K562 (cell line): ENCODE data around the gene TRIM47. TPM values are rescaled to one million over a fixed set of nuclear protein-coding genes. Genes with fewer than 3 reads are reported as not detected.
A peak's percentile ranks its signal among the peaks of the same experiment; 100 is the strongest.

Experiments used
- ARID2 ChIP-seq: fragments of 450-650 bp; IDR thresholded peaks from 2 replicates; pipeline ENCODE4 v1.6.1; 2017; ENCODE audit warnings: antibody characterized with exemption, mild to moderate bottlenecking
- CREB1 ChIP-seq, 2 experiments: sonication (generic) in 1 of 2; formaldehyde crosslinking in 1 of 2; IDR thresholded peaks; 2 replicates each; pipeline versions ENCODE4 v1.6.1 to v1.8.0; 2012 to 2022; ENCODE audit warnings: inconsistent platforms in 1 of 2, mild to moderate bottlenecking in 1 of 2, missing genetic modification reagents in 1 of 2, moderate library complexity in 1 of 2
- E2F3 ChIP-seq: fragments of 250-450 bp; sonication (Bioruptor Pico); IDR thresholded peaks from 2 replicates; pipeline ENCODE4 v1.4.0; 2020; ENCODE audit warnings: mild to moderate bottlenecking
- HDAC3 ChIP-seq: fragments of 450-650 bp; IDR thresholded peaks from 2 replicates; pipeline ENCODE4 v1.6.1; 2018; ENCODE audit warnings: borderline replicate concordance, mild to moderate bottlenecking, moderate library complexity; ENCODE audit not compliant: partially characterized antibody
- PCBP1 ChIP-seq: fragments of 200-400 bp; formaldehyde crosslinking; IDR thresholded peaks from 2 replicates; pipeline ENCODE4 v1.6.1; 2018; ENCODE audit warnings: mild to moderate bottlenecking, low read depth, low read length; ENCODE audit not compliant: poor library complexity, severe bottlenecking
- POLR2G ChIP-seq: fragments of 200-400 bp; formaldehyde crosslinking; IDR thresholded peaks from 2 replicates; pipeline ENCODE4 v1.6.1; 2017; ENCODE audit warnings: low read depth, mild to moderate bottlenecking, antibody characterized with exemption, low read length, moderate library complexity
- PTBP1 ChIP-seq: fragments of 200-400 bp; formaldehyde crosslinking; IDR thresholded peaks from 2 replicates; pipeline ENCODE4 v1.6.1; 2017; ENCODE audit warnings: low read depth, low read length
- PTTG1 ChIP-seq: fragments of 450-650 bp; IDR thresholded peaks from 2 replicates; pipeline ENCODE4 v1.6.1; 2016; ENCODE audit warnings: low read depth, mild to moderate bottlenecking, missing genetic modification characterization, missing compliant biosample characterization
- RUNX1 ChIP-seq: sonication (generic); IDR thresholded peaks from 2 replicates; pipeline ENCODE4 v1.6.1; 2016; ENCODE audit warnings: antibody characterized with exemption, low read depth
- ZFP1 ChIP-seq: fragments of 450-650 bp; formaldehyde crosslinking; IDR thresholded peaks from 2 replicates; pipeline ENCODE4 v1.4.0; 2020; ENCODE audit warnings: mild to moderate bottlenecking, mixed read lengths
- polyA plus RNA-seq, 8 experiments: library from polyadenylated mRNA; depleted of rRNA in 4 of 8; stranded (reverse) in 5 of 8; unstranded in 3 of 8; fragments of >200 nt; fragmentation: Nextera tagmentation in 2 of 8; fragmentation: Illumina TruSeq in 1 of 8; extraction: Ambion mirVana in 2 of 8; extraction: Trizol in 1 of 8; gene quantifications; 2 replicates each; pipeline versions ENCODE4 v1.2.1 to v1.2.3, GENCODE V29; 2011 to 2014; ENCODE audit warnings: inconsistent platforms in 1 of 8, missing spikeins in 1 of 8
- total RNA-seq, 7 experiments: library from RNA; depleted of rRNA in 6 of 7; stranded (reverse); fragments of >200 nt in 6 of 7; fragmentation: Illumina TruSeq in 2 of 7; extraction: Trizol in 2 of 7; gene quantifications; 2 replicates each; pipeline versions ENCODE4 v1.2.1 to v1.2.3, GENCODE V29; 2011 to 2021; ENCODE audit warnings: low replicate concordance in 1 of 7
- TF ChIP-seq, protein P1 (sequence below): fragments of 450-650 bp; conservative IDR thresholded peaks from 2 replicates; pipeline ENCODE4 v1.6.1; 2016; ENCODE audit warnings: missing genetic modification characterization, low read depth, mild to moderate bottlenecking, missing compliant biosample characterization, moderate library complexity
- TF ChIP-seq, protein P2 (sequence below), 2 experiments: fragments of 150-350 bp in 1 of 2; IDR thresholded peaks; 2 replicates each; pipeline ENCODE4 v1.6.1; 2012 to 2016; ENCODE audit warnings: low read depth in 2 of 2, low read length in 2 of 2, mild to moderate bottlenecking in 1 of 2, moderate library complexity in 1 of 2
- TF ChIP-seq, protein P3 (sequence below): sonication (generic); formaldehyde crosslinking; IDR thresholded peaks from 2 replicates; pipeline ENCODE4 v1.9.0; 2022; ENCODE audit warnings: mild to moderate bottlenecking, missing genetic modification reagents
- TF ChIP-seq, protein P4 (sequence below): sonication (generic); formaldehyde crosslinking; IDR thresholded peaks from 2 replicates; pipeline ENCODE4 v1.8.0; 2022; ENCODE audit warnings: mild to moderate bottlenecking, missing genetic modification reagents
- TF ChIP-seq, protein P5 (sequence below), 2 experiments: IDR thresholded peaks; 2 replicates each; pipeline ENCODE4 v1.6.1; 2011; ENCODE audit warnings: borderline replicate concordance in 1 of 2, control low read depth in 1 of 2, low read depth in 1 of 2, low read length in 1 of 2, mild to moderate bottlenecking in 1 of 2, mixed read lengths in 1 of 2, moderate library complexity in 1 of 2; ENCODE audit not compliant: insufficient read depth in 1 of 2, insufficient read length in 1 of 2, poor library complexity in 1 of 2, severe bottlenecking in 1 of 2; ENCODE audit errors: extremely low read depth in 1 of 2
- TF ChIP-seq, protein P6 (sequence below): sonication (generic); formaldehyde crosslinking; IDR thresholded peaks from 2 replicates; pipeline ENCODE4 v1.8.1; 2023; ENCODE audit warnings: mild to moderate bottlenecking, missing genetic modification reagents, moderate library complexity

Gene TRIM47
- total and polyA plus RNA-seq, 9 of the 15 experiments (the other 6 are each of a cell fraction or from before 2014, with no cell fraction given) = 0.56 to 6.1 (median 3.2) TPM

DNA sequence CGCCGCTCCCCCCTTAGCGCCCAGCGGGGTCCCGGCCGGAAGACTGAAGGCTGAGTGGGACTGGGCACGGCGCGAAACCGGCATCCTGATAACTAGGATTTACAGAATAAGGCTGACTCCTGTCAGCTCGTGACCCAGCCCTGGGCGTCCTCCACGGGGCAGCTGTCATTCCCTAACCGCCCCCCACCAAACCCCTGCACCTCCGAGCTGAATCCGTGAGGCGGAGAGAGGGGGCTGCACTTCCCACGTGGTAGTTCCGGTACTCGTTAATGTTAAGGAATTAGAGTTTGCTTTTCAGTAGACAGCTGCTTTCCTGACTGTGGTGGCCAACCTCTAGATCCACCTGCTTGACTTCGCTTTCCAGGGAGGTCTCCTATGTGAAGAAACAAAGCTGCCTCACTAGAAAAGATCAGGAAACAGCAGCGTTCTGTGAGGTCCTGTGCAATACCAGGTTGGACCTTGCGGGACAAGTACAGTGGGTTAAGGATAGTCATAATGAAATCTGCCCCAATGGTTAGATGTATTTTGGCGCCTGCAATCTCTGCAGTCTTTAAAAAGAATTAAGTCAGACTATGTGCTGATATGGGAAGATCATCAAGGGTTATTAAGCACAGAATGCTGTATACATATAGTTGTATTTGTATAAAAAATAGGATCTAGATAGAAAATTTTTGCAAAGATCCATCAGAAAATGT lies 22.2 kb downstream of the TRIM47 start (continued):
- TF ChIP-seq, protein P1, sequence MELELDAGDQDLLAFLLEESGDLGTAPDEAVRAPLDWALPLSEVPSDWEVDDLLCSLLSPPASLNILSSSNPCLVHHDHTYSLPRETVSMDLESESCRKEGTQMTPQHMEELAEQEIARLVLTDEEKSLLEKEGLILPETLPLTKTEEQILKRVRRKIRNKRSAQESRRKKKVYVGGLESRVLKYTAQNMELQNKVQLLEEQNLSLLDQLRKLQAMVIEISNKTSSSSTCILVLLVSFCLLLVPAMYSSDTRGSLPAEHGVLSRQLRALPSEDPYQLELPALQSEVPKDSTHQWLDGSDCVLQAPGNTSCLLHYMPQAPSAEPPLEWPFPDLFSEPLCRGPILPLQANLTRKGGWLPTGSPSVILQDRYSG (tag) = no peak
- TF ChIP-seq, protein P2, sequence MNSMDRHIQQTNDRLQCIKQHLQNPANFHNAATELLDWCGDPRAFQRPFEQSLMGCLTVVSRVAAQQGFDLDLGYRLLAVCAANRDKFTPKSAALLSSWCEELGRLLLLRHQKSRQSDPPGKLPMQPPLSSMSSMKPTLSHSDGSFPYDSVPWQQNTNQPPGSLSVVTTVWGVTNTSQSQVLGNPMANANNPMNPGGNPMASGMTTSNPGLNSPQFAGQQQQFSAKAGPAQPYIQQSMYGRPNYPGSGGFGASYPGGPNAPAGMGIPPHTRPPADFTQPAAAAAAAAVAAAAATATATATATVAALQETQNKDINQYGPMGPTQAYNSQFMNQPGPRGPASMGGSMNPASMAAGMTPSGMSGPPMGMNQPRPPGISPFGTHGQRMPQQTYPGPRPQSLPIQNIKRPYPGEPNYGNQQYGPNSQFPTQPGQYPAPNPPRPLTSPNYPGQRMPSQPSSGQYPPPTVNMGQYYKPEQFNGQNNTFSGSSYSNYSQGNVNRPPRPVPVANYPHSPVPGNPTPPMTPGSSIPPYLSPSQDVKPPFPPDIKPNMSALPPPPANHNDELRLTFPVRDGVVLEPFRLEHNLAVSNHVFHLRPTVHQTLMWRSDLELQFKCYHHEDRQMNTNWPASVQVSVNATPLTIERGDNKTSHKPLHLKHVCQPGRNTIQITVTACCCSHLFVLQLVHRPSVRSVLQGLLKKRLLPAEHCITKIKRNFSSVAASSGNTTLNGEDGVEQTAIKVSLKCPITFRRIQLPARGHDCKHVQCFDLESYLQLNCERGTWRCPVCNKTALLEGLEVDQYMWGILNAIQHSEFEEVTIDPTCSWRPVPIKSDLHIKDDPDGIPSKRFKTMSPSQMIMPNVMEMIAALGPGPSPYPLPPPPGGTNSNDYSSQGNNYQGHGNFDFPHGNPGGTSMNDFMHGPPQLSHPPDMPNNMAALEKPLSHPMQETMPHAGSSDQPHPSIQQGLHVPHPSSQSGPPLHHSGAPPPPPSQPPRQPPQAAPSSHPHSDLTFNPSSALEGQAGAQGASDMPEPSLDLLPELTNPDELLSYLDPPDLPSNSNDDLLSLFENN (IDR thresholded peaks at IDR 0.05; ENCODE audit: low read depth in 2 of 2, low read length in 2 of 2) = no peak
- TF ChIP-seq, protein P3, sequence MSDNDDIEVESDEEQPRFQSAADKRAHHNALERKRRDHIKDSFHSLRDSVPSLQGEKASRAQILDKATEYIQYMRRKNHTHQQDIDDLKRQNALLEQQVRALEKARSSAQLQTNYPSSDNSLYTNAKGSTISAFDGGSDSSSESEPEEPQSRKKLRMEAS (CRISPR knock-in tag) = peak; percentile 66
- TF ChIP-seq CREB1 (IDR thresholded peaks at IDR 0.05) = no peak
- TF ChIP-seq CREB1 (CRISPR knock-in tag; IDR thresholded peaks at IDR 0.05) = no peak; the same call in 1 of the 2 replicates
- no peak for TF ChIP-seq PCBP1
- no peak for TF ChIP-seq POLR2G
- TF ChIP-seq, protein P4, sequence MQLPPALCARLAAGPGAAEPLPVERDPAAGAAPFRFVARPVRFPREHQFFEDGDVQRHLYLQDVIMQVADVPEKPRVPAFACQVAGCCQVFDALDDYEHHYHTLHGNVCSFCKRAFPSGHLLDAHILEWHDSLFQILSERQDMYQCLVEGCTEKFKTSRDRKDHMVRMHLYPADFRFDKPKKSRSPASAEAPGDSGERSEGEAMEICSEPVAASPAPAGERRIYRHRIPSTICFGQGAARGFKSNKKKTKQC (CRISPR knock-in tag) = no peak
- no peak for TF ChIP-seq PTTG1 (tag)
- TF ChIP-seq RUNX1 = no peak
- TF ChIP-seq ZFP1 (CRISPR knock-in tag) = no peak
- TF ChIP-seq, protein P5, sequence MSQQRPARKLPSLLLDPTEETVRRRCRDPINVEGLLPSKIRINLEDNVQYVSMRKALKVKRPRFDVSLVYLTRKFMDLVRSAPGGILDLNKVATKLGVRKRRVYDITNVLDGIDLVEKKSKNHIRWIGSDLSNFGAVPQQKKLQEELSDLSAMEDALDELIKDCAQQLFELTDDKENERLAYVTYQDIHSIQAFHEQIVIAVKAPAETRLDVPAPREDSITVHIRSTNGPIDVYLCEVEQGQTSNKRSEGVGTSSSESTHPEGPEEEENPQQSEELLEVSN (IDR thresholded peaks at IDR 0.05; ENCODE audit: borderline replicate concordance in 1 of 2, extremely low read depth in 1 of 2, insufficient read depth in 1 of 2, insufficient read length in 1 of 2, low read depth in 1 of 2, low read length in 1 of 2, poor library complexity in 1 of 2, severe bottlenecking in 1 of 2) = no peak
- TF ChIP-seq, protein P6, sequence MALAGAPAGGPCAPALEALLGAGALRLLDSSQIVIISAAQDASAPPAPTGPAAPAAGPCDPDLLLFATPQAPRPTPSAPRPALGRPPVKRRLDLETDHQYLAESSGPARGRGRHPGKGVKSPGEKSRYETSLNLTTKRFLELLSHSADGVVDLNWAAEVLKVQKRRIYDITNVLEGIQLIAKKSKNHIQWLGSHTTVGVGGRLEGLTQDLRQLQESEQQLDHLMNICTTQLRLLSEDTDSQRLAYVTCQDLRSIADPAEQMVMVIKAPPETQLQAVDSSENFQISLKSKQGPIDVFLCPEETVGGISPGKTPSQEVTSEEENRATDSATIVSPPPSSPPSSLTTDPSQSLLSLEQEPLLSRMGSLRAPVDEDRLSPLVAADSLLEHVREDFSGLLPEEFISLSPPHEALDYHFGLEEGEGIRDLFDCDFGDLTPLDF (CRISPR knock-in tag) = no peak
- no peak for TF ChIP-seq E2F3 (CRISPR knock-in tag)
- no peak for TF ChIP-seq PTBP1
- TF ChIP-seq HDAC3 = no peak
- no peak for TF ChIP-seq ARID2
